ENCODE results near the gene CHRNA1. TPM values are rescaled to one million over a fixed set of nuclear protein-coding genes. Genes with fewer than 3 reads are reported as not detected.

CHRNA1 gene
- total and polyA plus RNA-seq, 9 of the 15 experiments (the other 6 are each of a cell fraction or from before 2014, with no cell fraction given): not detected

DNA sequence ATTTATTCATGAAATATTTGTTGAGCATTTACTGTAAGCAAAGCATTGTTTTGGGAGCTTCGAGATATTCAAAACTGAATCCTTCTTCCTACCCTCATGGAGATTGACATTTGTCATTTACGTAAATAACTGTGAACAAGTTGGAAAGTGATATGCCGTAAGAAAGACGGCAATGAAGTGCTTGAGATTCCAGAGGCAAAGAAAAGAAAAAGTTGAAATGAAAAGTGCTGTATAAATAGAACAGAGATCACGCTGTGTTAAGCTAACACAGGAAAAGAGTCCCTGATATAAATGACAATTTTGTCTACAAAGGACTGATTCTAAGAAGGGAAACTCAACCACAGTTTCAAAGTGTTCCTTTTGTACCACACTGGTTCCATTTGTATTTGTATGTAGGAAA is 1.8 kb downstream of the CHRNA1 start:
- WGBS (ENCODE audit: insufficient coverage, low coverage, missing lambda C conversion rate): 2% methylated on average over 5 of the region's 5 CpGs
- Histone ChIP-seq H3K9ac (ENCODE audit: insufficient read depth in 1 of 2, low read depth in 2 of 2, low read length in 2 of 2) (no peak overlapping the region), H3K79me2 (ENCODE audit: control insufficient read depth, insufficient read depth, low read length) (no peaks in the 10 kb centered on the region), H2AFZ (ENCODE audit: low read depth, low read length) (no peak overlapping the region), H3K4me2 (ENCODE audit: insufficient read depth, low read length) (no peak overlapping the region), H4K20me1 (replicated peaks; ENCODE audit: control insufficient read depth, insufficient read depth, low read length) (no peaks in the 10 kb centered on the region), H3K27ac (ENCODE audit: extremely low read depth, low read depth, low read length) (no peak overlapping the region), H3K36me3 (ENCODE audit: control insufficient read depth, insufficient read depth, low read length) (no peaks in the 10 kb centered on the region), H3K9me3 (replicated peaks; ENCODE audit: control insufficient read depth, insufficient read depth, low read depth, low read length) (no peaks in the 10 kb centered on the region), H3K4me1 (replicated peaks in 1 of 2; ENCODE audit: control insufficient read depth in 2 of 2, insufficient read depth in 2 of 2, low read length in 2 of 2) (no peaks in the 10 kb centered on the region), H3K27me3 (ENCODE audit: control insufficient read depth in 2 of 2, insufficient read depth in 2 of 2, low read length in 2 of 2) (peaks cover 8 to 32% of the 10 kb centered on the region in 2 experiments; a peak in 3 of 5 replicates), H3K9me1 (ENCODE audit: control insufficient read depth, insufficient read depth, low read length) (no peaks in the 10 kb centered on the region), H3K4me3 (no peak overlapping the region)
- DNase-seq (ENCODE audit: extremely low read depth in 1 of 4, low spot score in 3 of 4) (no peak), ATAC-seq (no peak), FAIRE-seq (no peak)
- in situ Hi-C loops (cut with MboI) (no loop called here), intact Hi-C loops (cut with micrococcal nuclease) (no loop called here)
- ChIA-PET POLR2A (no interaction called here), CTCF (ENCODE audit: low intra/inter-chr PET ratio) (no interaction called here)
- TF ChIP-seq, protein P1, sequence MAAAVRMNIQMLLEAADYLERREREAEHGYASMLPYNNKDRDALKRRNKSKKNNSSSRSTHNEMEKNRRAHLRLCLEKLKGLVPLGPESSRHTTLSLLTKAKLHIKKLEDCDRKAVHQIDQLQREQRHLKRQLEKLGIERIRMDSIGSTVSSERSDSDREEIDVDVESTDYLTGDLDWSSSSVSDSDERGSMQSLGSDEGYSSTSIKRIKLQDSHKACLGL (CRISPR knock-in tag; IDR thresholded peaks at IDR 0.05; ENCODE audit: borderline replicate concordance, poor library complexity, severe bottlenecking): no peak
- TF ChIP-seq NRF1 (conservative IDR thresholded peaks at IDR 0.05 in 1 of 2, IDR thresholded peaks at IDR 0.05 in 1 of 2): no peak
- no peak for TF ChIP-seq ZNF830 (CRISPR knock-in tag; IDR thresholded peaks at IDR 0.05)
- TF ChIP-seq, protein P2, sequence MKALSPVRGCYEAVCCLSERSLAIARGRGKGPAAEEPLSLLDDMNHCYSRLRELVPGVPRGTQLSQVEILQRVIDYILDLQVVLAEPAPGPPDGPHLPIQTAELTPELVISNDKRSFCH (CRISPR knock-in tag; IDR thresholded peaks at IDR 0.05): no peak
- TF ChIP-seq, protein P2 (tag; IDR thresholded peaks at IDR 0.05): no peak
- no peak for TF ChIP-seq ZZZ3 (IDR thresholded peaks at IDR 0.05)
- TF ChIP-seq, protein P3, sequence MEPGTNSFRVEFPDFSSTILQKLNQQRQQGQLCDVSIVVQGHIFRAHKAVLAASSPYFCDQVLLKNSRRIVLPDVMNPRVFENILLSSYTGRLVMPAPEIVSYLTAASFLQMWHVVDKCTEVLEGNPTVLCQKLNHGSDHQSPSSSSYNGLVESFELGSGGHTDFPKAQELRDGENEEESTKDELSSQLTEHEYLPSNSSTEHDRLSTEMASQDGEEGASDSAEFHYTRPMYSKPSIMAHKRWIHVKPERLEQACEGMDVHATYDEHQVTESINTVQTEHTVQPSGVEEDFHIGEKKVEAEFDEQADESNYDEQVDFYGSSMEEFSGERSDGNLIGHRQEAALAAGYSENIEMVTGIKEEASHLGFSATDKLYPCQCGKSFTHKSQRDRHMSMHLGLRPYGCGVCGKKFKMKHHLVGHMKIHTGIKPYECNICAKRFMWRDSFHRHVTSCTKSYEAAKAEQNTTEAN (CRISPR knock-in tag; IDR thresholded peaks at IDR 0.05): no peak
- no TSS peak for BruUV-seq (replicated peaks)

Data from K562 (cell line).